Epithelial cell of esophagus (primary cell): ENCODE data around the gene PPP1R7.

Experiments
- DNase-seq: peaks from one replicate; pipeline ENCODE4 v3.0.0; 2010; ENCODE audit warnings: low read depth
- H3K4me3 ChIP-seq: 2 replicates; pipeline ENCODE4 v1.5.1; 2011; ENCODE audit warnings: mild to moderate bottlenecking, low read length, control low read depth
- CTCF ChIP-seq: IDR thresholded peaks from 2 replicates; pipeline ENCODE4 v1.5.1; 2011; ENCODE audit warnings: low read depth, mild to moderate bottlenecking, low read length, control low read depth, inconsistent platforms; ENCODE audit not compliant: insufficient read depth; ENCODE audit errors: missing control alignments

Gene PPP1R7

DNA sequence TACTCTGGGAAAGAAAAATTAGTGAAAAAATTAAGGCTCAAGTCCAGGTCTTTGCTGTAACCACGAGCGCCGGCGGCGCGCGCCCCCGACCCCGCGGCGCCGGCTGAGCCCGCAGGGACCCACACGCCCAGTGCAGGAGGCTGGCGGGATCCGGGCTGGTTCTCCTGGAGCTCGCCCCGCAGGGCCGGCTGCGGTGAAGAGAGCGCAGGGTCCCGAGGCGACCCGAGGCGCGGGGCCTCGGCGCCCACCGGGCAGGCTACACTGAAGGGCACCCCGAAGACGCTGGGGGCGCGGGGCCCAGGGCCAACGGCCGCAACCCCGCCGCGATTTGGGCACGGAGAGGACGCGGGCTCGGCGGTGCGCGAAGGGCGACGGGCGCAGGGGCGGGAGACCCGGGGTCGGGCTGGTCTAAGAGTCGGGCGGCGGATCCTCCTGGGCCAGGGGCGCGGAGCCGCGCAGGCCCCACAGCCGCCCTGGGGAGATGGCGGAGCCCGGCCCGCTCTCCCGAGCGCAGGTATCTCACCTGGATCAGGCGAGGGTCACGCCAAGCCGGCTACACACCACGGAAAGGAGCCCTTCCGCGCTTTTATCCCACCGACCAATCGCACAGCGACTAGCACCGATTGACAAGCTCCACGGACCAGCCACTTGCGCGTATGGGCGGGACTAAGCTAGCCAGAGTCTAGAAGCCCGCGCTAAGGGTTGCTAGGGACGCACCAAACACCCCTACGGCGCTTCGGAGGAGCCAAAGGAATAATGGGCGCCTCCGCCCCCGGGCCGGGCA lies 1.2 kb upstream of the PPP1R7 start, which contains the start of gene PASK:
PASK (minus strand) TSS at position 582 of the 784 bp plus-strand sequence. CDS start 6,440 bp downstream, outside the sequence.
- no peak for TF ChIP-seq CTCF
- H3K4me3 ChIP-seq = peak within 1 kb of the TSS; percentile 75
- peak; percentile 99 for DNase-seq

GRCh38 chr2:241149675-241149924 lies 667 bp upstream of the PPP1R7 start:
- no peak for TF ChIP-seq CTCF
- peak overlapping the region; percentile 75 for H3K4me3 ChIP-seq
- no peak for DNase-seq

DNA sequence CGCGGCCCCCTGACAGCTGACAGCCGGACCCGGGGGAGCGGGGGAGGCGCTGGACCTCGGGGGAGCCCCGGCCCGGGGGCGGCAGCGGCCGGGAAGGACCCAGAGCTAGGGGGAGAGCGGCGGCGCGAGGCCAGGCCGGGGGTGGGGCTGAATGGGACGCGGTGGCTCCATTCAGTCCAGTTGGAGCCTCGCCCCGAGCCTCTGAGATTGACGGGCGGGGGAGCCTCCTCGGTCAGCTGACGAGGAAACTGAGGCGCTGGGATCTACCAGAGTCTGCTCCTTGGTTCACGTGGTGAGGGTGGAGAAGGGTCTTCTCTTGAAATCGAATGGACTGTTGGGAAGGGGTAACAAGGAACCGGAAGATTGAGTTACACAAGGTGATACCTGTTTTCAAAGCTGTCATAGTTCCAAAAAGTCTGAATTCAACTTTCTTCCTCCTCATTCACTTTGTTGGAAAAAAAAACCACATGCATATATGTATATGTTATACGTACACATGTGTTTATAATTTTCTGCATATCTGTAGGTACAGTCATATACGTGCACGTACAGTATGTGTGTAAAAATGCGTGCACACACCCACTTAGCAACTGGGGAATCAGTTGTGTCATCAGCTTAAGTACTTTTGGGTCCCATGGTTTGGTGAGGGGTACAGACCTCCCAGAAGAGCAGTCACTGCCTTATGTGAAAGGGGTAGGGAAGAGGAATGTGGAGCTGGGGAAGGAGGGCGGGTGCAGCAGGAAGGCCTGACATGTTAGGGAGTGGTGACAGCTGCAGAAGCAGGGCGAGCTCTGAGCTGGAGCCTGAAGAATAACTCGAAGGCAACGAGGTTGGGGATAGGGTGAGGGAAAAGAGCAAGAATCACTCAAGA lies 628 bp downstream of the PPP1R7 start:
- peak overlapping the region; percentile 75 for H3K4me3 ChIP-seq
- TF ChIP-seq CTCF = no peak
- DNase-seq = peak; percentile 27

- H3K4me3 ChIP-seq = no peak overlapping the region
- no peak for TF ChIP-seq CTCF
- DNase-seq = no peak
These were observed 1.8 kb downstream of the PPP1R7 start for GRCh38 chr2:241151934-241152660.

GRCh38 chr2:241153616-241154015 lies 3.3 kb downstream of the PPP1R7 start:
- H3K4me3 ChIP-seq = no peak overlapping the region
- no peak for TF ChIP-seq CTCF
- DNase-seq = no peak

- TF ChIP-seq CTCF = no peak
- no peak for DNase-seq
- no peak overlapping the region for H3K4me3 ChIP-seq
These were observed 4.6 kb downstream of the PPP1R7 start for GRCh38 chr2:241154915-241155314.
